Measurements from ENCODE around the gene GRM1.

DNA sequence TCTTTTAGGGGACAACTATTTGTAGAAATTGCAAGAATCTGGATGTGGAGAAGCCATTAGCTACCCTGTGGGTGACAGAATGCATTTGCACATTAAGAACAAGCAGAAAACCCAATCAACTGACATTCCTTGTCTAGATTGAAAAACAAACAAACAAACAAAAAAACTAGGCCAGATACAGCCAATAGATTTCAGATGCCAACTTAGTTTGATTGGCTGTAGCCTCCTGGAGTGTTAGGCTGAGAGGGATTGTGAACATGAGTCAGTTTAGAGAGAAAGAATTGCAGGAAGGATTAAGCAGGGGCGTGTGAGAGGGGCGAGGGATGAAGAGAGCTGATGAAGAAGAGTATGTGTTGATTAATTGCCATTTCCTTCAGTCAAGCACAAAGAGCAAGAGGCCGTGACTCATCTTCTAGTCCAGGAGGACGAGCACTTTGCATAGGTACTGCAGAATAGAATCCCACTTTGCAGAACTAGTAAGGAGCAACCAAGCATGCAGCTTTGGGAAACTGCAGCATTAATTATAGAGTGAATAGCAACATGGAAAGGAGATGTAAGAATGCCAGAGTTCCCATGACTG lies 326.7 kb downstream of the GRM1 start:
- no peak for TF ChIP-seq ZNF138 (tag by site-specific recombination; IDR thresholded peaks at IDR 0.05; ENCODE audit: borderline replicate concordance)
- no peak for TF ChIP-seq YY1 (tag by site-specific recombination; IDR thresholded peaks at IDR 0.05)
- TF ChIP-seq ZNF571 (tag by site-specific recombination; IDR thresholded peaks at IDR 0.05), result no peak
- no peak for TF ChIP-seq CTCF (tag by site-specific recombination; IDR thresholded peaks at IDR 0.05)
- no peak for TF ChIP-seq ZFP37 (tag by site-specific recombination; IDR thresholded peaks at IDR 0.05)
- no peak for TF ChIP-seq ZNF132 (tag by site-specific recombination; IDR thresholded peaks at IDR 0.05; ENCODE audit: borderline replicate concordance)
- TF ChIP-seq ZNF23 (tag by site-specific recombination; IDR thresholded peaks at IDR 0.05; ENCODE audit: borderline replicate concordance), result no peak
- TF ChIP-seq ZNF16 (tag by site-specific recombination; IDR thresholded peaks at IDR 0.05; ENCODE audit: low read depth), result no peak
- no peak for TF ChIP-seq KLF16 (tag by site-specific recombination; IDR thresholded peaks at IDR 0.05)

All from HEK293 (cell line).